Right lobe of liver (tissue), 4 donors: ENCODE results near the gene PRKCA.

Experiments used
- POLR2A ChIP-seq: fragments of 450-650 bp; IDR thresholded peaks from one replicate; pipeline ENCODE4 v1.6.1; 2017; ENCODE audit warnings: antibody characterized with exemption, mild to moderate bottlenecking
- TF ChIP-seq, protein P1 (sequence below), 4 donors: fragments of 200-600 bp in 3 of 4; fragments of 450-650 bp in 1 of 4; IDR thresholded peaks; one replicate each; pipeline versions ENCODE4 v1.5.1 to v1.8.0; 2016 to 2022; ENCODE audit warnings: antibody characterized with exemption in 4 of 4, mild to moderate bottlenecking in 2 of 4
- donor health status: DM: no; HTN: no; CAD: no.
- donor health status: DM: no; HTN: no; CAD: no.
- donor health status: DM: no; HTN: yes; CAD: no.

DNA sequence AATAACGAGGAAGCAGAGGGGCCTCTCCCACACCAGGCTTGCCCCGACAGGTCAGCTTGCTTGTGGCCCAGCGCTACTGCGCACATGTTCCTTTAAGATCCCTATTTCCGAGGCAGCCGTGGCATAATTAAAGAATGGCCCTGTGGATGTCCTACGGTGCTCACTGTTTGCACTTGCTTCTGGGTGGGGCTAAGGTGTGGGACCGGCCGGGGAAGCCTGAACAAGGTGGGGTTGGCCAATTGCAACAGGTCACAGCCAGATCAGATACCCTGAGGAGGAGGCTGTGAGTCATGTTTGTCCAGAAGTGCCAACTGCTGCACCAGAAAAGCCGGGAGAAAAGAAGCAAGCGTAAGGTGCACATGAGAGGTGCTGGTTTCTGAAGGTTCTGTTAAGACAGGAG, 374.0 kb downstream of the PRKCA start:
- no peak for TF ChIP-seq POLR2A
- TF ChIP-seq, protein P1, sequence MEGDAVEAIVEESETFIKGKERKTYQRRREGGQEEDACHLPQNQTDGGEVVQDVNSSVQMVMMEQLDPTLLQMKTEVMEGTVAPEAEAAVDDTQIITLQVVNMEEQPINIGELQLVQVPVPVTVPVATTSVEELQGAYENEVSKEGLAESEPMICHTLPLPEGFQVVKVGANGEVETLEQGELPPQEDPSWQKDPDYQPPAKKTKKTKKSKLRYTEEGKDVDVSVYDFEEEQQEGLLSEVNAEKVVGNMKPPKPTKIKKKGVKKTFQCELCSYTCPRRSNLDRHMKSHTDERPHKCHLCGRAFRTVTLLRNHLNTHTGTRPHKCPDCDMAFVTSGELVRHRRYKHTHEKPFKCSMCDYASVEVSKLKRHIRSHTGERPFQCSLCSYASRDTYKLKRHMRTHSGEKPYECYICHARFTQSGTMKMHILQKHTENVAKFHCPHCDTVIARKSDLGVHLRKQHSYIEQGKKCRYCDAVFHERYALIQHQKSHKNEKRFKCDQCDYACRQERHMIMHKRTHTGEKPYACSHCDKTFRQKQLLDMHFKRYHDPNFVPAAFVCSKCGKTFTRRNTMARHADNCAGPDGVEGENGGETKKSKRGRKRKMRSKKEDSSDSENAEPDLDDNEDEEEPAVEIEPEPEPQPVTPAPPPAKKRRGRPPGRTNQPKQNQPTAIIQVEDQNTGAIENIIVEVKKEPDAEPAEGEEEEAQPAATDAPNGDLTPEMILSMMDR (IDR thresholded peaks at IDR 0.05), result no peak
